ENCODE measurements around the gene GALT. TPM values are rescaled to one million over a fixed set of nuclear protein-coding genes. Genes with fewer than 3 reads are reported as not detected.
A peak's percentile ranks its signal among the peaks of the same experiment; 100 is the strongest.

Gene GALT
- total and polyA plus RNA-seq, 2 of the 13 experiments (the other 11 are each of a cell fraction or from before 2014, with no cell fraction given): 40.4 to 46.3 TPM

DNA sequence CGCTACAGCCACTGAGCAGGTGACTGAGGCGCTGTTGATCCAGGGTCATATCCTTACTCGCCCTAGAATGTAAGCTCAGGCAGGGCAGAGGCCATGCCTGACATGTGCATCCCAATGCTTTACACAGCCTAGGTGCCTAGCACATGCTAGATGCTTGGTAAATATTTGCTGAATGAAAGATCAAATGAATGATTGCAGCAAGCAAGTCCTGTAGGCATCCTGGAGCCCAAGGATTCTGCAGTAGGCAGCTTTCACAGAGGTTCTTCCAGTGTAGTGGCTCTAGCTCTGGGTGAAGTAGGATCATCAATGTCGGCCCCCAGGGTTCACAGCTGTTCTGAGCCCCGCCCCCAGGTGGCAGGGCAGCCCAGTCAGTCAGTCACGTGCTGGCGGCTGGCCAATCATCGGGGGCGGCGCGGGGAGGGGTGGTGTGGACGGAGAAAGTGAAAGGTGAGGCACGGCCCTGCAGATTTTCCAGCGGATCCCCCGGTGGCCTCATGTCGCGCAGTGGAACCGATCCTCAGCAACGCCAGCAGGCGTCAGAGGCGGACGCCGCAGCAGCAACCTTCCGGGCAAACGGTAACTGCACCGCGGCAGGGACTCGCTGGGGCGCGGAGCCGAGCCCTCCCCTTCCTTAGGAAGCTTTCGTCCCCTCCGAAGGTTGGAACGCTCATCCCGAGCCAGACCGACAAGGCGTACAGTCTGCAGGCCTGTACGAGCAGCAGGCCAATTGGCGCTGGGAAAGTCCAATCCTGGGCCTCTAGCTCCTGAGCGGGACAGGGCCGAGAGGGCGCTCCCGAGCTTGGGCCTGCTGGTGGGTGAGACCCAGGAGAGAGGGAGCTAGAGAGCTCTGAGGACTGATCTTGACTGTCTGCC lies at the start of gene GALT (continued):
- TF ChIP-seq ELF1 (CRISPR knock-in tag; IDR thresholded peaks at IDR 0.05) (no peak), ZBTB8A (CRISPR knock-in tag; IDR thresholded peaks at IDR 0.05; ENCODE audit: borderline replicate concordance, low read depth) (no peak), ZNF337 (CRISPR knock-in tag; IDR thresholded peaks at IDR 0.05; ENCODE audit: borderline replicate concordance, low read depth) (no peak), MTA3 (CRISPR knock-in tag; IDR thresholded peaks at IDR 0.05) (no peak), TMF1 (CRISPR knock-in tag; IDR thresholded peaks at IDR 0.05; ENCODE audit: low read depth) (no peak), SRY (CRISPR knock-in tag; IDR thresholded peaks at IDR 0.05) (0 out of 2 replicates have a peak, but pooled peaks have one; percentile 78), KLF6 (CRISPR knock-in tag; IDR thresholded peaks at IDR 0.05) (peak; percentile 77; the same call in 1 of the 2 replicates), NRL (CRISPR knock-in tag; IDR thresholded peaks at IDR 0.05; ENCODE audit: borderline replicate concordance) (peak; percentile 92), SOX13 (IDR thresholded peaks at IDR 0.05) (no peak), SOX13 (CRISPR knock-in tag; conservative IDR thresholded peaks at IDR 0.05 in 1 of 2, IDR thresholded peaks at IDR 0.05 in 1 of 2) (peak in 1 of 2 experiments; percentile 43; a peak in 1 of 4 replicates), YEATS4 (CRISPR knock-in tag; IDR thresholded peaks at IDR 0.05; ENCODE audit: borderline replicate concordance) (peak; percentile 62), TP53 (CRISPR knock-in tag; conservative IDR thresholded peaks at IDR 0.05) (no peak), CAMTA2 (CRISPR knock-in tag; IDR thresholded peaks at IDR 0.05; ENCODE audit: borderline replicate concordance) (0 out of 2 replicates have a peak, but pooled peaks have one; percentile 21), RARA (CRISPR knock-in tag; IDR thresholded peaks at IDR 0.05) (peak; percentile 55)
- TF ChIP-seq, protein P1, sequence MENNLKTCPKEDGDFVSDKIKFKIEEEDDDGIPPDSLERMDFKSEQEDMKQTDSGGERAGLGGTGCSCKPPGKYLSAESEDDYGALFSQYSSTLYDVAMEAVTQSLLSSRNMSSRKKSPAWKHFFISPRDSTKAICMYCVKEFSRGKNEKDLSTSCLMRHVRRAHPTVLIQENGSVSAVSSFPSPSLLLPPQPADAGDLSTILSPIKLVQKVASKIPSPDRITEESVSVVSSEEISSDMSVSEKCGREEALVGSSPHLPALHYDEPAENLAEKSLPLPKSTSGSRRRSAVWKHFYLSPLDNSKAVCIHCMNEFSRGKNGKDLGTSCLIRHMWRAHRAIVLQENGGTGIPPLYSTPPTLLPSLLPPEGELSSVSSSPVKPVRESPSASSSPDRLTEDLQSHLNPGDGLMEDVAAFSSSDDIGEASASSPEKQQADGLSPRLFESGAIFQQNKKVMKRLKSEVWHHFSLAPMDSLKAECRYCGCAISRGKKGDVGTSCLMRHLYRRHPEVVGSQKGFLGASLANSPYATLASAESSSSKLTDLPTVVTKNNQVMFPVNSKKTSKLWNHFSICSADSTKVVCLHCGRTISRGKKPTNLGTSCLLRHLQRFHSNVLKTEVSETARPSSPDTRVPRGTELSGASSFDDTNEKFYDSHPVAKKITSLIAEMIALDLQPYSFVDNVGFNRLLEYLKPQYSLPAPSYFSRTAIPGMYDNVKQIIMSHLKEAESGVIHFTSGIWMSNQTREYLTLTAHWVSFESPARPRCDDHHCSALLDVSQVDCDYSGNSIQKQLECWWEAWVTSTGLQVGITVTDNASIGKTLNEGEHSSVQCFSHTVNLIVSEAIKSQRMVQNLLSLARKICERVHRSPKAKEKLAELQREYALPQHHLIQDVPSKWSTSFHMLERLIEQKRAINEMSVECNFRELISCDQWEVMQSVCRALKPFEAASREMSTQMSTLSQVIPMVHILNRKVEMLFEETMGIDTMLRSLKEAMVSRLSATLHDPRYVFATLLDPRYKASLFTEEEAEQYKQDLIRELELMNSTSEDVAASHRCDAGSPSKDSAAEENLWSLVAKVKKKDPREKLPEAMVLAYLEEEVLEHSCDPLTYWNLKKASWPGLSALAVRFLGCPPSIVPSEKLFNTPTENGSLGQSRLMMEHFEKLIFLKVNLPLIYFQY (CRISPR knock-in tag; IDR thresholded peaks at IDR 0.05; ENCODE audit: borderline replicate concordance): peak; percentile 70; the same call in 1 of the 2 replicates
- TF ChIP-seq, protein P2, sequence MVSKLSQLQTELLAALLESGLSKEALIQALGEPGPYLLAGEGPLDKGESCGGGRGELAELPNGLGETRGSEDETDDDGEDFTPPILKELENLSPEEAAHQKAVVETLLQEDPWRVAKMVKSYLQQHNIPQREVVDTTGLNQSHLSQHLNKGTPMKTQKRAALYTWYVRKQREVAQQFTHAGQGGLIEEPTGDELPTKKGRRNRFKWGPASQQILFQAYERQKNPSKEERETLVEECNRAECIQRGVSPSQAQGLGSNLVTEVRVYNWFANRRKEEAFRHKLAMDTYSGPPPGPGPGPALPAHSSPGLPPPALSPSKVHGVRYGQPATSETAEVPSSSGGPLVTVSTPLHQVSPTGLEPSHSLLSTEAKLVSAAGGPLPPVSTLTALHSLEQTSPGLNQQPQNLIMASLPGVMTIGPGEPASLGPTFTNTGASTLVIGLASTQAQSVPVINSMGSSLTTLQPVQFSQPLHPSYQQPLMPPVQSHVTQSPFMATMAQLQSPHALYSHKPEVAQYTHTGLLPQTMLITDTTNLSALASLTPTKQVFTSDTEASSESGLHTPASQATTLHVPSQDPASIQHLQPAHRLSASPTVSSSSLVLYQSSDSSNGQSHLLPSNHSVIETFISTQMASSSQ (IDR thresholded peaks at IDR 0.05; ENCODE audit: low read depth): no peak
- TF ChIP-seq, protein P2 (CRISPR knock-in tag; IDR thresholded peaks at IDR 0.05; ENCODE audit: borderline replicate concordance): peak; percentile 1; the same call in 1 of the 2 replicates
- TF ChIP-seq, protein P3, sequence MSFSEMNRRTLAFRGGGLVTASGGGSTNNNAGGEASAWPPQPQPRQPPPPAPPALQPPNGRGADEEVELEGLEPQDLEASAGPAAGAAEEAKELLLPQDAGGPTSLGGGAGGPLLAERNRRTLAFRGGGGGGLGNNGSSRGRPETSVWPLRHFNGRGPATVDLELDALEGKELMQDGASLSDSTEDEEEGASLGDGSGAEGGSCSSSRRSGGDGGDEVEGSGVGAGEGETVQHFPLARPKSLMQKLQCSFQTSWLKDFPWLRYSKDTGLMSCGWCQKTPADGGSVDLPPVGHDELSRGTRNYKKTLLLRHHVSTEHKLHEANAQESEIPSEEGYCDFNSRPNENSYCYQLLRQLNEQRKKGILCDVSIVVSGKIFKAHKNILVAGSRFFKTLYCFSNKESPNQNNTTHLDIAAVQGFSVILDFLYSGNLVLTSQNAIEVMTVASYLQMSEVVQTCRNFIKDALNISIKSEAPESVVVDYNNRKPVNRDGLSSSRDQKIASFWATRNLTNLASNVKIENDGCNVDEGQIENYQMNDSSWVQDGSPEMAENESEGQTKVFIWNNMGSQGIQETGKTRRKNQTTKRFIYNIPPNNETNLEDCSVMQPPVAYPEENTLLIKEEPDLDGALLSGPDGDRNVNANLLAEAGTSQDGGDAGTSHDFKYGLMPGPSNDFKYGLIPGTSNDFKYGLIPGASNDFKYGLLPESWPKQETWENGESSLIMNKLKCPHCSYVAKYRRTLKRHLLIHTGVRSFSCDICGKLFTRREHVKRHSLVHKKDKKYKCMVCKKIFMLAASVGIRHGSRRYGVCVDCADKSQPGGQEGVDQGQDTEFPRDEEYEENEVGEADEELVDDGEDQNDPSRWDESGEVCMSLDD (CRISPR knock-in tag; IDR thresholded peaks at IDR 0.05; ENCODE audit: borderline replicate concordance): 0 out of 2 replicates have a peak, but pooled peaks have one; percentile 22

Data from HepG2 (cell line).